Posterior cingulate gyrus (tissue), 11 donors: Measurements from ENCODE around the gene GFRA1.
"Not testable (repeated sequence)": the region's sequence is repeated elsewhere in the genome, so short reads cannot be mapped to it uniquely, and the experiment has no call there.

Source experiments
- DNase-seq, 10 donors: peaks; one replicate each; pipeline versions ENCODE4 v3.0.0 to v3.0.0-alpha.2; 2020 to 2021; ENCODE audit warnings: mixed read lengths in 3 of 10
- intact Hi-C: fragments of 100-400 bp; cut with DNase I; formaldehyde crosslinking; loops from one replicate; pipeline ENCODE4 v1.15.1; 2023

Gene GFRA1

DNA sequence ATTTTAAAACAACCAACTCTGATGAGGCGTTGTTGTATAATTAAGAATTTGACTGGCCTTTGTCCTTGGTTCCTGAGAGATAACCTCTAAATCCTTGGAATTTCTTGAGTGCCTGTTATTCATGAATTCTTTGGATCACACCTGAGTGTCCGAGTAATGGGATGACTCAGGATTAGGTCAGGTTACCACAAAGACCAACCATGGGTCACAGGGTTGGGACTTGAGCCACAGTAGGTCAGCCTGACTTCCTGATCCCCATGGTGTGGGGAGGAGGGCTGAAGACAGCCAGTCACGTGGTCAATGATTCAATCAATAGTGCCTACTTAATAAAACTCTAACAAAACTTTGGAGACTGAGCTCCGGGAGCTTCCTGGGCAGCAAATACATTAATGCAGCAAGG lies 192.5 kb downstream of the GFRA1 start:
- no peak for DNase-seq
- intact Hi-C loops, result no loop called here

DNA sequence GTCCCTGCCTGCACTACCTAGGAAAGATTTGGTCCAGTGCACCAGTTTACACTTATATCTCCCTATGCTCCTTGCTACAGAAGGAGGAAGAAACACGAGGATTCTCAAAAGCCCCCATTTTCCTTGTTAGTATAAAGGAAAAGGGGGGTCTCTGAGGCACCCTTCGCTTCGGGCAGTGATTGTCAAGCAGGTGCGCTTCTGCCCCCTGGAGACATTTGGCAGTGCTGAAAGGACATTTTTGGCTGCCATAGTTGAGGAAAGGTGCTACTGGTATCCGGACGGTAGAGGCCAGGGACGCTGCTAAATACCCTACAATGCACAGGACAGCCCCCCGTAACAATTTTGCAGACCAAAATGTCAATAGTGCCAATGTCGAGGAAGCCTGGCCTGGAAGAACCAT lies 193.7 kb downstream of the GFRA1 start:
- DNase-seq, result no peak
- intact Hi-C loops, result no loop called here

- intact Hi-C loops, result no loop called here
- no peak for DNase-seq
Measured at GRCh38 chr10:116076621-116077020, 196.4 kb downstream of the GFRA1 start.

DNA sequence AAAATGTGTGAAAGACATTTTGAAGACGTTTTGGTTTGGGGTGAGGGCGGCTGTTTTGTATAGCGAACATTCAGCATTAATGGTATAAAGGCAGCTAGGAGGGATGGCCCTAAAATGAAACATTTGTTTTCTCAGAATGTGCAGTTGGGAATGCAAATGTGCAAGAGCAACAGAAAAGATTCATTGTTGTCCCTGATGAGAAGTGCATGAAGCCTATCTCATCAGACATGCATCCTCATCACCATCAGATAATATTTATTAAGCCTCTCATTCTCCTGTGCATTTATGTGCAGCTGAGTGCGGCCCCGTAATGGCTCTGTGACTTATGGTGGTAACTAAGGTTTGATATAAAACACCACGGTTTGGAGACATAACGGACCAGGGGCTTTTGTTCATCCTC lies 199.5 kb downstream of the GFRA1 start:
- intact Hi-C loops, result no loop called here
- peak in 1 of 10 donors; percentile 6 for DNase-seq

- DNase-seq, result peak in 1 of 10 donors; percentile 8
Measured at GRCh38 chr10:116073001-116073400, 200.0 kb downstream of the GFRA1 start.

GRCh38 chr10:116071453-116072148 lies 201.4 kb downstream of the GFRA1 start:
- intact Hi-C loops, result no loop called here
- no peak for DNase-seq

More at GRCh38 chr10:116073001-116073400, 200.0 kb downstream of the GFRA1 start:
- intact Hi-C loops, result no loop called here

DNA sequence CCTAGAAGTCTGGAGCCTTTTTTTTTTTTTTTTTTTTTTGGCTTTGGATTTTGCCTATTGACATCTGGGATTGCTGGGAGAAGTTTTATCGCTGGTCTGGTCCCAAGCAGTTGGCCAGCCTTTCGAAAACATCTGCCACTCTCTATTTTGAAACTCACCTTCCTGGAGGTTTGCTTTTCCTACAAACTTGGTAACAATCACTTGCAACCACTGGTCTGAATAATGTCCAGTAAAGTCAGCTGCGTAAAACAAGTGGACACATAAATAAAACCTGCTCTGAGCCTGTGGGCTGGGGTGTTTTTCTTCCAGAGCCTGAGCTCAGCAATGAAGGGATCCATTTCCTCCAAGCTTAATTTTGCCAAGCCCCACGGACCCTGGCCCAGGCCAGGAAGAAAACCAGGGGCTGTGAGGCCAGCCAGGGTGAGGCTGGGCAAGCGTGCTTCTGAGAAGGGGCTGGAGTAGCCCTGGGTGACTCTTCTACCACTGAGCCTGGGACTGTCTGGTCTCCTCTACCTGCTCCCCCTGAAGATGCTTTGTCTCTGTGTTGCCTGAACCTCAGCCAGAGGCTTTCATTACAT lies 202.2 kb downstream of the GFRA1 start:
- intact Hi-C loops, result no loop called here
- DNase-seq, result no peak

GRCh38 chr10:116069856-116070255 lies 203.2 kb downstream of the GFRA1 start:
- no peak for DNase-seq
- intact Hi-C loops, result no loop called here

GRCh38 chr10:116067825-116068224 lies 205.2 kb downstream of the GFRA1 start:
- no peak for DNase-seq
- intact Hi-C loops, result no loop called here

- DNase-seq, result no peak
- intact Hi-C loops, result no loop called here
Measured at GRCh38 chr10:116063107-116063506, 209.9 kb downstream of the GFRA1 start.

DNA sequence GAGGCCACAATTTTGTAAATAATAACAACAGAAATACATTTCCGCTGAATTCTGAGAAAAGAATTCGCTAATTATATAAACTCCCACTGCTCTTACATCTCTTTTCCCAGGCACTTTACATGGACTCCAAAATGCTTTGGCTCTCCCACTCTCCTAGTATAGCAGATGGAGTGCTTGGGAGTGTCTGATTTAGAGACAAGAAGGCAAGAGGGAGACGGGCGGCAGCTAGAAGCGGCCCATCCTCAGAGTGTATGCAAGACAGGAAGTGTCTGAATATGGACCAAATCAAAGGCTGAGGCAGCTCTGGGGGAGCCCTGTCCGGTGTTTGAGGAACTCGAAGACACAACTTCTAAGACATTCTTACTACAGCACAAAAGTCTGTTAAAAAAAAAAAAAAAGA lies 212.1 kb downstream of the GFRA1 start:
- intact Hi-C loops, result no loop called here

DNA sequence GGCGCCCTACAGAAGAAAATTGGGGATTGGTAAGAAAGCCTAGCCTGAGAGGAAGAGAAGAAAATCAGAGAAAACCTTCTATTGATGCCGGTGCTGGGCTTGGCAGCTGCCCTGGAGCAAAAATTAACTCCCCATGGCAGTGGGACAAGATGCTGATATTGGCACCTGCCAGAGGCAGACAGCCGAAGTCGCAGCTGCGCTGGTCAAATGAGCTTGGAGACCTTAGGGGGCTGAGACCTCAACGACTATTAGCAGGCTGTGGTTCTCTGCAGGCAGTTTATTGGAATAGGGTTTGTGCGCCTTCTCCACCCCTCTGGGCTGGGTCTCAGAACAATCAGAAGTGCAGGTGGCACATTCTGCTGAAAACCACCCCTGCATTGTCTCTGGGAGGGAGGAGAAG lies 213.7 kb downstream of the GFRA1 start:
- intact Hi-C loops, result no loop called here

More for the DNA sequence above, 212.1 kb downstream of the GFRA1 start:
- DNase-seq, result no peak

GRCh38 chr10:116056445-116057293 lies 216.3 kb downstream of the GFRA1 start:
- DNase-seq, result no peak
- intact Hi-C loops, result no loop called here

More for the DNA sequence above, 213.7 kb downstream of the GFRA1 start:
- DNase-seq, result no peak

GRCh38 chr10:116055917-116056252 lies 217.1 kb downstream of the GFRA1 start:
- intact Hi-C loops, result no loop called here
- no peak for DNase-seq

GRCh38 chr10:116055252-116055916 lies 217.6 kb downstream of the GFRA1 start:
- no peak for DNase-seq
- intact Hi-C loops, result no loop called here

- intact Hi-C loops, result no loop called here
- DNase-seq, result no peak
Measured at GRCh38 chr10:116053910-116054309, 219.1 kb downstream of the GFRA1 start.

- intact Hi-C loops, DNase-seq: not testable (repeated sequence)
Measured at GRCh38 chr10:116053009-116053730, 219.8 kb downstream of the GFRA1 start.

DNA sequence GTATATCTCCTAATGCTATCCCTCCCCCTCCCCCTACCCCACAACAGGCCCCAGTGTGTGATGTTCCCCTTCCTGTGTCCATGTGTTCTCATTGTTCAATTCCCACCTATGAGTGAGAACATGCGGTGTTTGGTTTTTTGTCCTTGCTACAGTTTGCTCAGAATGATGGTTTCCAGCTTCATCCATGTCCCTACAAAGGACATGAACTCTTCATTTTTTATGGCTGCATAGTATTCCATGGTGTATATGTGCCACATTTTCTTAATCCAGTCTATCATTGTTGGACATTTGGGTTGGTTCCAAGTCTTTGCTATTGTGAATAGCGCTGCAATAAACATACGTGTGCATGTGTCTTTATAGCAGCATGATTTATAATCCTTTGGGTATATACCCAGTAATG lies 220.5 kb downstream of the GFRA1 start:
- intact Hi-C loops, DNase-seq: not testable (repeated sequence)

DNA sequence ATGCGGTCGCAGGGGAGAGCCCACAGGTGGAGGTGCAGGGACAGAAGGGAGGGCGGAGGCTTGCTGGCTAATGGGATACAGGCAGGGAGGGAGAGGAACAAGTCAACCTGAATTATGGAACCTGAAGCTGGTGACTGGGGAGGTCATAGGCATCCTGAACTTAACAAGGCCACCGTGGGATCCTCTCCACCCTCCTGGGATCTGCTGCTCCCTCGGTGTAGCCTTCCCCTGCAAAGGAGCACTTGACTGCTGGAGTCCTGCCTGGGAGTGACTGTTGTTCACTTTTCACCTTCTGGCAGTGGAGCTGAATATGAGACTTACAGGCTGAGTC lies 223.1 kb downstream of the GFRA1 start:
- intact Hi-C loops, result no loop called here
- DNase-seq, result no peak

DNA sequence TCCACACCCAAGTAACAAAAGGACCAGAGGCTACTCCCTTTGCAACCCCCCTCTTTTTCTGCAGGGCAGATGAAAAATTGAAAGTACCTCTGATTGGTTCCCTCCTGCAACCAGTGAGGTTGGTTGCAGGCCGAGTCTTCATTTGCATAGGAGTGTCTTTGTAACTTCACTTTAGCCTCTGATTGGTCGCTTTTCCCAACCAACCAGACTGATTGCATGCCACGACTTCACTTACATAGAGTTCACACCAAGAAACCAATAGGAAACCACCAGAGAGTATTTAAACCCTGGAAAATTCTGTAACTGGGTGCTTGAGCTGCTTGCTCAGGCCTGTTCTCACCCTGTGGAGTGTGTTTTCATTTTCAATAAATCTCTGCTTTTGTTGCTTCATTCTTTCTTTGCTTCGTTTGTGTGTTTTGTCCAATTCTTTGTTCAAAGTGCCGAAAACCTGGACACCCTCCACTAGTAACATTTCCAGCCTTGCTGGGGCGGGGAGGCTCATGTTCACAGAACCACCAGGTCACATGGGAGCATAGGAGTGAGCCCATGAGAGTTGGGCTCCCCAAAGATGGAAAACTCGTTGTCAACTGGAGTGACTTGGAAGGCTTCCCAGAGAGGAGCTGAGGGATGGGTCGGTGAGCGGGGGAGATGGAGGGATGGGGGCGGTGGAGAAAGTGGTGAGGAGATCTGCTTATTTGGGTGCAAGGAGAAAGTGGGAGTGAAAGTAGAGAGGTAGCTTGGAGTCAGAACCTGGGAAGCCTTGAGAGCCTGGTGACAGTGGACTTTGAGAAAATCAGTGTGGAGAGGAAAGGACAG lies 223.6 kb downstream of the GFRA1 start:
- DNase-seq, result no peak
- intact Hi-C loops, result no loop called here
